ENCODE data around the gene DRG2. TPM values are rescaled to one million over a fixed set of nuclear protein-coding genes. Genes with fewer than 3 reads are reported as not detected.

The DRG2 gene
- total and polyA plus RNA-seq, 2 of the 13 experiments (the other 11 are each of a cell fraction or from before 2014, with no cell fraction given): 20.1 to 26.6 TPM

DNA sequence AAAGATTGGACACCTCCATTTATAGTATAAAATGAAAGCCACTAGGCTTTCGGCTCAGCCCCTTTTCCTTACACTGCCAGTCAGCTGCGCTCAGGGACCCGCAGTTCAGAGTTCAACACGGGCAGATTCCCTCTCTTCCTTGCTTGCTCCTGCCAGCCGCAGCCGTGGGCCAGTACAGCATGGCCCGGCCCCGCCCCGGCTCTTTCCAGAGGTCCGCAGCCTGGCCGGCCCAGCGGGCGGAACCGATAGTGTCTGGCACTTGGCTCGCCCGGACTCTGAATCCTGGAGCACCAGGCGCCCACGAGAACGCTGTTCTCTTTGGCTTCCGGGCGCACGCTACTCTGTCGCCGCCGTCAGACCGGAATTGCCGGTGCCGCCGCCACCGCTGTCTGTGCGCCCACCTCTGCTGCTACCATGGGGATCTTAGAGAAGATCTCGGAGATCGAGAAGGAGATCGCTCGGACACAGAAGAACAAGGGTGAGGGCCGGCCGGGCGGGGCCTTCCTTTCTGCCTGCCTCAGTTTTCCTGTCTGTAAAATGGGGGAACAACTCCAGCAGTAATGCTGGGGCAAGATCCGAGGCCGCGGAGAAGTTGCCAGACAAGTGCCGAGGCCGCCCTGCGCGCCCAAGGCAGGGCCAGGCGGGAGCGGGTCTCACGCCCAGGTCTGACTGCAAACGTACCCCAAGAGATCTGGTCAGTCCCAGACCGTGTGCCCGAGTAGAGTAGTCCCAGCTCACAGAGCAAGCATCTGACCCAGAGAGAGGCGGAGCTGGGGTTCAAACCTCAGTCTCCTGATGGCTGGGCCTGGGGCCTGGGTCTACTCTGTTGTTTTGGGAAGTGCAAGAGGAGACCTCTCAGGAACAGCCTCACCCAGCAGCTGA is at the start of gene DRG2 (continued):
- TF ChIP-seq DNMT1 (CRISPR knock-in tag; IDR thresholded peaks at IDR 0.05) (peak; percentile 81; the same call in 1 of the 2 replicates), CC2D1A (CRISPR knock-in tag; IDR thresholded peaks at IDR 0.05) (no peak), ZBTB42 (CRISPR knock-in tag; IDR thresholded peaks at IDR 0.05) (no peak), TMF1 (CRISPR knock-in tag; IDR thresholded peaks at IDR 0.05; ENCODE audit: low read depth) (peak; percentile 78), SMYD3 (CRISPR knock-in tag; IDR thresholded peaks at IDR 0.05) (0 out of 2 replicates have a peak, but pooled peaks have one; percentile 81), HNRNPUL1 (IDR thresholded peaks at IDR 0.05; ENCODE audit: low read depth, low read length) (no peak), ZNF569 (CRISPR knock-in tag; IDR thresholded peaks at IDR 0.05; ENCODE audit: borderline replicate concordance) (no peak), TCF7L2 (IDR thresholded peaks at IDR 0.05; ENCODE audit: low read depth, low read length) (no peak), PHF20 (CRISPR knock-in tag; IDR thresholded peaks at IDR 0.05) (peak; percentile 98), ZNF850 (CRISPR knock-in tag; conservative IDR thresholded peaks at IDR 0.05) (no peak), PRMT3 (CRISPR knock-in tag; IDR thresholded peaks at IDR 0.05; ENCODE audit: borderline replicate concordance, low read depth) (no peak), ZBTB7A (CRISPR knock-in tag; IDR thresholded peaks at IDR 0.05) (no peak), HDAC2 (CRISPR knock-in tag; IDR thresholded peaks at IDR 0.05) (peak; percentile 95)
- TF ChIP-seq, protein P1, sequence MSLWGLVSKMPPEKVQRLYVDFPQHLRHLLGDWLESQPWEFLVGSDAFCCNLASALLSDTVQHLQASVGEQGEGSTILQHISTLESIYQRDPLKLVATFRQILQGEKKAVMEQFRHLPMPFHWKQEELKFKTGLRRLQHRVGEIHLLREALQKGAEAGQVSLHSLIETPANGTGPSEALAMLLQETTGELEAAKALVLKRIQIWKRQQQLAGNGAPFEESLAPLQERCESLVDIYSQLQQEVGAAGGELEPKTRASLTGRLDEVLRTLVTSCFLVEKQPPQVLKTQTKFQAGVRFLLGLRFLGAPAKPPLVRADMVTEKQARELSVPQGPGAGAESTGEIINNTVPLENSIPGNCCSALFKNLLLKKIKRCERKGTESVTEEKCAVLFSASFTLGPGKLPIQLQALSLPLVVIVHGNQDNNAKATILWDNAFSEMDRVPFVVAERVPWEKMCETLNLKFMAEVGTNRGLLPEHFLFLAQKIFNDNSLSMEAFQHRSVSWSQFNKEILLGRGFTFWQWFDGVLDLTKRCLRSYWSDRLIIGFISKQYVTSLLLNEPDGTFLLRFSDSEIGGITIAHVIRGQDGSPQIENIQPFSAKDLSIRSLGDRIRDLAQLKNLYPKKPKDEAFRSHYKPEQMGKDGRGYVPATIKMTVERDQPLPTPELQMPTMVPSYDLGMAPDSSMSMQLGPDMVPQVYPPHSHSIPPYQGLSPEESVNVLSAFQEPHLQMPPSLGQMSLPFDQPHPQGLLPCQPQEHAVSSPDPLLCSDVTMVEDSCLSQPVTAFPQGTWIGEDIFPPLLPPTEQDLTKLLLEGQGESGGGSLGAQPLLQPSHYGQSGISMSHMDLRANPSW (CRISPR knock-in tag; IDR thresholded peaks at IDR 0.05; ENCODE audit: borderline replicate concordance): peak; percentile 53; the same call in 1 of the 2 replicates
- TF ChIP-seq, protein P2, sequence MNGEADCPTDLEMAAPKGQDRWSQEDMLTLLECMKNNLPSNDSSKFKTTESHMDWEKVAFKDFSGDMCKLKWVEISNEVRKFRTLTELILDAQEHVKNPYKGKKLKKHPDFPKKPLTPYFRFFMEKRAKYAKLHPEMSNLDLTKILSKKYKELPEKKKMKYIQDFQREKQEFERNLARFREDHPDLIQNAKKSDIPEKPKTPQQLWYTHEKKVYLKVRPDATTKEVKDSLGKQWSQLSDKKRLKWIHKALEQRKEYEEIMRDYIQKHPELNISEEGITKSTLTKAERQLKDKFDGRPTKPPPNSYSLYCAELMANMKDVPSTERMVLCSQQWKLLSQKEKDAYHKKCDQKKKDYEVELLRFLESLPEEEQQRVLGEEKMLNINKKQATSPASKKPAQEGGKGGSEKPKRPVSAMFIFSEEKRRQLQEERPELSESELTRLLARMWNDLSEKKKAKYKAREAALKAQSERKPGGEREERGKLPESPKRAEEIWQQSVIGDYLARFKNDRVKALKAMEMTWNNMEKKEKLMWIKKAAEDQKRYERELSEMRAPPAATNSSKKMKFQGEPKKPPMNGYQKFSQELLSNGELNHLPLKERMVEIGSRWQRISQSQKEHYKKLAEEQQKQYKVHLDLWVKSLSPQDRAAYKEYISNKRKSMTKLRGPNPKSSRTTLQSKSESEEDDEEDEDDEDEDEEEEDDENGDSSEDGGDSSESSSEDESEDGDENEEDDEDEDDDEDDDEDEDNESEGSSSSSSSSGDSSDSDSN (CRISPR knock-in tag; IDR thresholded peaks at IDR 0.05): peak; percentile 99
- TF ChIP-seq, protein P3, sequence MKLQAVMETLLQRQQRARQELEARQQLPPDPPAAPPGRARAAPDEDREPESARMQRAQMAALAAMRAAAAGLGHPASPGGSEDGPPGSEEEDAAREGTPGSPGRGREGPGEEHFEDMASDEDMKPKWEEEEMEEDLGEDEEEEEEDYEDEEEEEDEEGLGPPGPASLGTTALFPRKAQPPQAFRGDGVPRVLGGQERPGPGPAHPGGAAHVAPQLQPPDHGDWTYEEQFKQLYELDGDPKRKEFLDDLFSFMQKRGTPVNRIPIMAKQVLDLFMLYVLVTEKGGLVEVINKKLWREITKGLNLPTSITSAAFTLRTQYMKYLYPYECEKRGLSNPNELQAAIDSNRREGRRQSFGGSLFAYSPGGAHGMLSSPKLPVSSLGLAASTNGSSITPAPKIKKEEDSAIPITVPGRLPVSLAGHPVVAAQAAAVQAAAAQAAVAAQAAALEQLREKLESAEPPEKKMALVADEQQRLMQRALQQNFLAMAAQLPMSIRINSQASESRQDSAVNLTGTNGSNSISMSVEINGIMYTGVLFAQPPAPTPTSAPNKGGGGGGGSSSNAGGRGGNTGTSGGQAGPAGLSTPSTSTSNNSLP (IDR thresholded peaks at IDR 0.05; ENCODE audit: low read depth, low read length): no peak
- TF ChIP-seq, protein P4, sequence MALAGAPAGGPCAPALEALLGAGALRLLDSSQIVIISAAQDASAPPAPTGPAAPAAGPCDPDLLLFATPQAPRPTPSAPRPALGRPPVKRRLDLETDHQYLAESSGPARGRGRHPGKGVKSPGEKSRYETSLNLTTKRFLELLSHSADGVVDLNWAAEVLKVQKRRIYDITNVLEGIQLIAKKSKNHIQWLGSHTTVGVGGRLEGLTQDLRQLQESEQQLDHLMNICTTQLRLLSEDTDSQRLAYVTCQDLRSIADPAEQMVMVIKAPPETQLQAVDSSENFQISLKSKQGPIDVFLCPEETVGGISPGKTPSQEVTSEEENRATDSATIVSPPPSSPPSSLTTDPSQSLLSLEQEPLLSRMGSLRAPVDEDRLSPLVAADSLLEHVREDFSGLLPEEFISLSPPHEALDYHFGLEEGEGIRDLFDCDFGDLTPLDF (CRISPR knock-in tag; IDR thresholded peaks at IDR 0.05): peak; percentile 71
- TF ChIP-seq, protein P5, sequence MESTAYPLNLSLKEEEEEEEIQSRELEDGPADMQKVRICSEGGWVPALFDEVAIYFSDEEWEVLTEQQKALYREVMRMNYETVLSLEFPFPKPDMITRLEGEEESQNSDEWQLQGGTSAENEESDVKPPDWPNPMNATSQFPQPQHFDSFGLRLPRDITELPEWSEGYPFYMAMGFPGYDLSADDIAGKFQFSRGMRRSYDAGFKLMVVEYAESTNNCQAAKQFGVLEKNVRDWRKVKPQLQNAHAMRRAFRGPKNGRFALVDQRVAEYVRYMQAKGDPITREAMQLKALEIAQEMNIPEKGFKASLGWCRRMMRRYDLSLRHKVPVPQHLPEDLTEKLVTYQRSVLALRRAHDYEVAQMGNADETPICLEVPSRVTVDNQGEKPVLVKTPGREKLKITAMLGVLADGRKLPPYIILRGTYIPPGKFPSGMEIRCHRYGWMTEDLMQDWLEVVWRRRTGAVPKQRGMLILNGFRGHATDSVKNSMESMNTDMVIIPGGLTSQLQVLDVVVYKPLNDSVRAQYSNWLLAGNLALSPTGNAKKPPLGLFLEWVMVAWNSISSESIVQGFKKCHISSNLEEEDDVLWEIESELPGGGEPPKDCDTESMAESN (CRISPR knock-in tag; conservative IDR thresholded peaks at IDR 0.05): peak; percentile 95

Data from HepG2 (cell line).